Activated CD4-positive, alpha-beta T cell treated with anti-CD3 and anti-CD28 coated beads, Interleukin-2, Interleukin-6, amounts not matched to agents 100 ng/mL and 50 ng/mL, durations not matched to agents 16 hours and 8 hours (primary cell): ENCODE results near the gene RAMACL.

ENCODE experiments used
- DNase-seq: peaks from one replicate; pipeline ENCODE4 v3.0.0-alpha.2; 2020

RAMACL gene

GRCh38 chr6:166617359-166617758 lies 30.9 kb upstream of the RAMACL start:
- no peak for DNase-seq

GRCh38 chr6:166616261-166617238 lies 30.1 kb upstream of the RAMACL start:
- no peak for DNase-seq

GRCh38 chr6:166615059-166615770 lies 28.7 kb upstream of the RAMACL start:
- no peak for DNase-seq

DNA sequence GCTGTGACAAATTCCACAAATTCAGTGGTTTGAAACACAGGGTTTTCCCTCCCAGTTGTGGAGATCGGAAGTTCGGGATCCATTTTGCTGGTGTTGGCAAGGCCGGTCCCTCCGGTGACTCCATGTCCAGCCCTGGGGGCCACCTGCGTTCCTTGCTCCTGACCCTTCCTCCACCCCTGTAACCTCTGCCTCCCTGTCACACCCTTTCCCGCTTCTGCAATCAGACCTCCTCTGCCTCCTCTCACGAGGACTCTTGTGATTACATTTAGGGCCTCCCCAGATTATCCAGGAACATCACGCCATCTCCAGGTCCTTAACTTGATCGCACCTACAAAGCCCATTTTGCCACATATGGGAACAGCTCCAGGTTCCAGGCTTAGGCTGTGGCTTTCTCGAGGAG lies 28.1 kb upstream of the RAMACL start:
- DNase-seq = no peak

GRCh38 chr6:166614171-166614583 lies 27.7 kb upstream of the RAMACL start:
- no peak for DNase-seq

DNA sequence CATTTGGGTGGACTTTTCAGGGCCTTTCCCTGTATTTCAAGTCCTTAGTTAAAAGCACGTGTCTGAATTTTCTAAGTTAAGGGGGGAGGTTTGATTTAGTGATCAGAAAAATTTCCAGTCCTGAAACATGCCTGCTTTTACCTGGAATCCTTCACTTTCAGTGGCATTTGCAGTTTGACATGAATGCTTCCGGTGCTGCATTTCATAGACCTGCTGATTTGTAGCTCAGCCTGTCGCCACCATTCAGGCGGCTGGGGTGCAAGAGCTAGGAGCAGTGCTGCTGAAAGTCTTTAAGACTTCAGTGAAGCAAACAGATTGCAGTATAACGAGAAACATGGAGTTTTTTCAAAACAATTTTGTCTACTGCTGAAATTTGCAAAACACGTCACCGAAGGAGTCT lies 26.5 kb upstream of the RAMACL start:
- no peak for DNase-seq

GRCh38 chr6:166612471-166612881 lies 26.0 kb upstream of the RAMACL start:
- no peak for DNase-seq

DNA sequence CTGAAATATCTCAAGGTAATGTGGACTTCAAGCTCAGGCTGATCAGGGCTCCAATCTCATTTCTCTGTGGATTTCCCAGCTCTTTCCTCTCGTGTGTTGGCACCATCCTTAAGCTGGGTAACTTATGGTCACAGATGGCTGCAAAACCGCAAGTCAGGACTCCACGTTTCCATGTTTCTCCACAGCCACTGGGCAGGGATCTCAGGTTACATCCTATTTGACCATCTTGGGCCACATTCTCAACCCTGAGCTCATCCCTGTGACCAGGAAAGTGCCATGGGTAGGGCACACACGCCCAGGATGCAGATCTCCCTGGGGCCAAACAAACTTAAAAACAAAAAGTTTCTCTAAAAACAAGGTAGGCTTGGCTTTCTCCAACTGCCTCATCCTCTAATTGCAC lies 25.2 kb upstream of the RAMACL start:
- no peak for DNase-seq

GRCh38 chr6:166610069-166610468 lies 23.6 kb upstream of the RAMACL start:
- no peak for DNase-seq

DNA sequence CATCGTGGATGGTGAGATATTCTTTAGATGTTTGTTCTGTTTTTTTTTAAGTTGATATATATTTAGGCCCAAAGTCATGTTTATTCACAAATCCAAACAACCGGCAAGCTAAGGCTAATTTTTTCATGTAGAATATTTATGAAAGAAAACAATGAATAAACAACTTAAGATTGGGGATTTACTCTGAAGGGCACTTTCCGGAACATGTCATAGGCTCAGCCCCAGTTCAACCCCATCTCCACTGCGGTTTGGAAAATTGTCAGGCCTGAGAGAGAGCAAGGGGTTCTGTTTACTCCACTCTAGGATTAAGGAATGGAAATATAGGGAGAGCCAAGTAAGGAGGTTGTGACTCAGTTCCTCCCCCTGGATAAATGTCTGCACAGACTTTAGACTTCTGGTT lies 22.3 kb upstream of the RAMACL start:
- no peak for DNase-seq

DNA sequence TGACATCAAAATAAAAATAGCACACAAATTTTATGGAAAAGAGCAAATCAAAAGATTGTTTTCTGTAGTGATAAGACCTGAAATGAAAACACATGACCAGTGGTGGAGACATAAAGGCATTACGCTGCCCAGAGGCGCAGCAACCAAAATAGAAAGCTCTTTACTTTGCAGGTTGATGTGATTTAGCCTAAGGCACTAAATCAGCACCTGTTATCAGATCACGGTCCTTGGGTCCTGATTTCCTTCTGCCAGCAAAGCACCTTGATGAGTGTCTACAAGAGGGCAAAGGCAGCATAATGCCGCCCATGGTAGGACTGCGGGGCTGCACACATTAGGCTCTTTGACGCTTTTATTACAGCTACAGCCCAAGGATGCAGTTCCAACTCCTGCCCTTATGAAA lies 19.3 kb upstream of the RAMACL start:
- no peak for DNase-seq

- DNase-seq = no peak
Measured at GRCh38 chr6:166604911-166605310, 18.4 kb upstream of the RAMACL start.

DNA sequence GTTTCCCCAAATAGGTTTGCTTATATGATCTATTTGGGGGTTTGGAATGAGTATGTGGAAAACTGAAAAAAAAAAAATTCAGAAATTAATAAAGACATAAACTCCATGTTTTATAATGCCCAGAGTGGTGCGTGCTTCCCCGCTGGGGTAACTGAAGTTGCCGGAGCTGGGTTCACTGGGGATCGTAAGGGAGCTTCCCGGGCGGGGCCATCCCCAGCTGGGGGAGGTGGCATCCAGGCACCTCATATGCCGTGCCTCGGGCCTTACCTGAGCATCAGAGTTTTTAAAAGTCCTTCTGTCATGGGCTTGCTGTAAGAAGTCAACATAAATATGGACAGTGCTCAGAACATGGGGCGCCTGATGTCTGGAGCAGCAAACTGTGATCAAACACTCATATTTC lies 17.9 kb upstream of the RAMACL start:
- no peak for DNase-seq

DNA sequence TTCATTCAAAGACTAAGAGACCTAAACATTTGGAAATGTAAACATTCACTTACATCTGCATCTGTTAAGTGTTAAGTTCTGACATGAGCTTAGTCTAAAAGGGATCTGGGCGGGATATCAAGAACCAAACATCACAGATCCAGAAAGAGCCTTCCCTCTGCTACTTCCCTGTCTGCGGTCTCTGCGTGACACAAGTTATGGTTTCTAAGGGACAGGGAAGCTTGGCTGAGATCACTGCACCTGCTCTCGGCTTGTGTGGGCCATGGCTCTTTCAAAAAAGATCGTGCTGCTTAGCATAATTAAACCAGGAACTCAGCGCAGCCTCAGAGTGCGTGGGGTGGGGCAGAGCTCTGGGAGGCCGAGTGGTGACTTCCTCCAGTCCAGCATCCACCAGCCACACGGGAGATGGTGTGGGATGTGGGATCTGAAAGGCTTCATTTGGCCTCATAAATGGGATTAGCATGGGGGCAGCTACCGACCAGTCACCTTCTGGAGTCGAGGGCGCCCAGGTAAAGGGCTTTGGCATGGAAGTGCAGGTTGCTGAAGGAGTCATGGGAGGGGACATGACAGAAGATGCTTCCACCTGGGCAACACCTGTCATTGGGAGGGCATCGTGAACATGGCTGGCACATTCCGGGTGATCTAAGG lies 16.7 kb upstream of the RAMACL start:
- DNase-seq = no peak

- no peak for DNase-seq
Measured at GRCh38 chr6:166601956-166602355, 15.5 kb upstream of the RAMACL start.

DNA sequence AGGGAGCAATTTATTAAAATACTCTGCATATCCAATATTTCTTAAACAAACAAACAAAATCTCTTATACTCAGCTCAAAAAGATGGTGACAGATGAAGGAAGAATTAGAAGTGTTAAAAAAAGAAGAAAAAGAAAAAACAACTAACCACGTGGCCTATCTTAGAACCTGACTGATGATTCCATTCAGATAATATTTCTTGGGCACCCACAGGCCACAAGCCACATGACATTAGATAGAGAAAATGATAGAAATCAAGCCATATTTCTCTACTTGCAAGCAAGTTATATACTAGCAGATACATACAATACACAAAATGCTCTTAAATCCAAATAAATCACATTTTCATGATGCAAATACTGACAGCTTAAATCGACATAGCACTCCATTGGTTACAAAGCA lies 14.5 kb upstream of the RAMACL start:
- DNase-seq = no peak

GRCh38 chr6:166599205-166599604 lies 12.7 kb upstream of the RAMACL start:
- no peak for DNase-seq

GRCh38 chr6:166598441-166599138 lies 12.1 kb upstream of the RAMACL start:
- no peak for DNase-seq

DNA sequence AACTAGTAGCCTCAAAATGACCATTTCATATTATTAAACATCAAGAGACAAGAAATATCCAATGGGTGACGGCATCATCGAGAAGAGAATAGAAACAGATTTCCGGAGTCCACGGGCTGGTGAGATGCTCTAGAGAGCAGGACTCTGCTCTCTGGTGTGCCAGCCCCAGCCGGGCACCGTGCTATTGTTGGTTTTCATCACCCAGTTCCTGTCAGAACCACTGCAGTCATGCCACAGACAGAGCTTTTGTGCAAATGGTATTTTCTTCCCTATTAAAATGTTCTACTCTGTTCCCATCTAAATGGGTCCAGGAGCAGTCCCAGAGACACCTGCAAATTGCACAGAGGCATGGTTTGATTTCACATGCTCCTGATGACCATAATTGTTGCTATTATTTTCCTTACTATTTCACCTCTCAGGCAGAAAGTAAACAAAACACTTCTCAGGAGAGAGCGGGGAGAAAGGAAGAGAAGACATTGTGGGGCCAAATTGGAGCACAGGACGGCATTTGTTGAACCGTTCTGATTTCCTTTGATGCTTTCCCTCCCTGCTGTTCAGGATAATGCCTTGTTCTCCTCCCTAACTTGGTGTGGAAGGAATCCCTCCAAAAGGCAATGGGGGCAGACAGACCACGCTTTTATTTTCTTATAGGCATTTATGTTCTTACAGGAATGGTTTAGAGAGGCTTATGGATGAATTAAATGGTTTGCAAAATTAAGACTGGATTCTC lies 11.4 kb upstream of the RAMACL start:
- no peak for DNase-seq

DNA sequence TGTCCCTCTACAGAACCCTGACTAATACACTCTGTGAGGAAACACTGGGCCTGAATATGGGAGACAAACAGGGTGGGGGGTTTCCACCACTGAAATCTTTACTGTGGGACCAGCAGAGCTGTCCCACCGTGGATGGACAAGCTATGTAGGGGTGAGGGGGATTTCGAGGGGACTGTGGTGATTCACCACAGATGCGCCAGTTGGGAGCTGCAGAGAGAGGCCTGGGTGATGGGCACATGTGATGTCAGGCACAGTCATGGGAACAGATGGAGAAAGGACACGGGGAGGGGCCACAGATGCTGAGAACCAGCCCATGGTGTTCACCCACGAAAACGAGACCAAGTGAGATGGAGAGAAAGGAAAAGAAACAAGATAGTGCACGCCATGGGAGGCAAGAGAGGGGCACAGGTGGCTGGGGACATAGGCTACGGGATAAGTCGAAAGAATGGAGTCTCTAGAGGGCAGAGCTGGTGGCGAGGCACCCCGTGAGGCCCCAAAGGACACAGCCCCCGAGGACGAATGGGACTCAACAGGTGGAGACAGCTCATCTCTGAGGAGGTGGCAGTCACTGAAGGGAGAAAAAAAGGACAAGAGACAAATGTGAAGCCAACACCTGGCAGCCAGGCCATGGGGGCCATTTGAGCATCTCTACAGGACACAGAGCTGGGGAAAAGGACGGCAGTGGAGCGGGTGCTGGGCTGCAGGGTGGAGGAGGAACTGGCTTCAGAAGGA lies 10.5 kb upstream of the RAMACL start:
- DNase-seq = no peak

- no peak for DNase-seq
Measured at GRCh38 chr6:166595949-166596348, 9.5 kb upstream of the RAMACL start.
